IMR-90 (cell line): ENCODE measurements around the gene GTF2F2. TPM values are rescaled to one million over a fixed set of nuclear protein-coding genes. Genes with fewer than 3 reads are reported as not detected.
A peak's percentile ranks its signal among the peaks of the same experiment; 100 is the strongest.

Experiments
- ATAC-seq: fragments of 200-7000 bp; cut with Tn5 transposase; 2 replicates; pipeline ENCODE4 v1.9.1; 2020; ENCODE audit warnings: low read depth, mild to moderate bottlenecking, moderate library complexity
- BruUV-seq: library from RNA; stranded (reverse); fragments of 400-500 nt; replicated peaks from 2 replicates; lab custom pipeline; 2021; lab: Mats Ljungman, UMichigan
- CTCF ChIA-PET: fragments of 300-600 bp; formaldehyde crosslinking; extraction: SDS; loops from one replicate; lab custom pipeline; 2021; ENCODE audit warnings: antibody characterized with exemption; lab: Yijun Ruan, JAX
- POLR2A ChIA-PET: fragments of 300-600 bp; sonication (Branson Sonifier 250); formaldehyde crosslinking; loops from one replicate; lab custom pipeline; 2022; ENCODE audit warnings: antibody characterized with exemption; ENCODE audit not compliant: unreplicated experiment; lab: Charles Lee
- DNase-seq: peaks from one replicate; pipeline ENCODE4 v3.0.0; 2013
- H2AFZ ChIP-seq: replicated peaks from 2 replicates; pipeline ENCODE3; 2013; ENCODE audit warnings: low read length, mild to moderate bottlenecking; ENCODE audit not compliant: poor library complexity
- H2AK5ac ChIP-seq: 2 replicates; pipeline ENCODE4 v1.6.1; 2013; ENCODE audit warnings: low read depth, low read length, inconsistent platforms
- H2AK9ac ChIP-seq: replicated peaks from 2 replicates; pipeline ENCODE3; 2013; ENCODE audit warnings: mild to moderate bottlenecking, low read depth, low read length, moderate library complexity; ENCODE audit not compliant: poor library complexity
- H2BK120ac ChIP-seq: 2 replicates; pipeline ENCODE4 v1.6.1; 2013; ENCODE audit warnings: low read depth, low read length, inconsistent platforms
- H2BK15ac ChIP-seq: 3 replicates; pipeline ENCODE4 v1.6.1; 2013; ENCODE audit warnings: low read depth, low read length, inconsistent platforms
- H2BK20ac ChIP-seq: 2 replicates; pipeline ENCODE4 v1.6.1; 2013; ENCODE audit warnings: low read depth, mild to moderate bottlenecking, inconsistent platforms, low read length, moderate library complexity
- H2BK5ac ChIP-seq: 2 replicates; pipeline ENCODE4 v1.6.1; 2013; ENCODE audit warnings: mild to moderate bottlenecking, low read depth, low read length, inconsistent platforms; ENCODE audit not compliant: poor library complexity, severe bottlenecking
- H3K14ac ChIP-seq: replicated peaks from 2 replicates; pipeline ENCODE4 v1.6.1; 2013; ENCODE audit warnings: low read depth, low read length, inconsistent platforms
- H3K18ac ChIP-seq: 2 replicates; pipeline ENCODE4 v1.6.1; 2013; ENCODE audit warnings: low read depth, low read length, control low read depth
- H3K23ac ChIP-seq: 2 replicates; pipeline ENCODE4 v1.6.1; 2013; ENCODE audit warnings: low read depth, low read length, inconsistent platforms
- H3K27ac ChIP-seq: 2 replicates; pipeline ENCODE4 v1.5.1; 2013; ENCODE audit warnings: mild to moderate bottlenecking, control low read depth, low read length; ENCODE audit not compliant: insufficient read depth
- H3K27me3 ChIP-seq: 2 replicates; pipeline ENCODE4 v1.6.1; 2013; ENCODE audit warnings: low read length; ENCODE audit not compliant: control insufficient read depth, insufficient read depth
- H3K36me3 ChIP-seq: 2 replicates; pipeline ENCODE4 v1.6.1; 2013; ENCODE audit warnings: low read length, mixed read lengths; ENCODE audit not compliant: control insufficient read depth, insufficient read depth
- H3K4ac ChIP-seq: 2 replicates; pipeline ENCODE4 v1.6.1; 2013; ENCODE audit warnings: low read depth, low read length, inconsistent platforms
- H3K4me1 ChIP-seq: 2 replicates; pipeline ENCODE4 v1.6.1; 2013; ENCODE audit warnings: low read length, mixed read lengths; ENCODE audit not compliant: control insufficient read depth, insufficient read depth
- H3K4me2 ChIP-seq: 2 replicates; pipeline ENCODE4 v1.6.1; 2013; ENCODE audit warnings: low read depth, mild to moderate bottlenecking, control low read depth, low read length, moderate library complexity
- H3K4me3 ChIP-seq: 2 replicates; pipeline ENCODE4 v1.5.1; 2013; ENCODE audit warnings: low read depth, mild to moderate bottlenecking, control low read depth, low read length, moderate library complexity; ENCODE audit not compliant: insufficient read depth
- H3K56ac ChIP-seq: 2 replicates; pipeline ENCODE4 v1.6.1; 2013; ENCODE audit warnings: low read length, inconsistent platforms; ENCODE audit not compliant: insufficient read depth; ENCODE audit errors: extremely low read depth
- H3K79me1 ChIP-seq, 2 experiments: 2 replicates each; pipeline ENCODE4 v1.6.1; 2013; ENCODE audit warnings: low read length in 2 of 2, inconsistent platforms in 1 of 2, low read depth in 1 of 2
- H3K9ac ChIP-seq: 2 replicates; pipeline ENCODE4 v1.6.1; 2013; ENCODE audit warnings: low read depth, low read length, control low read depth
- H3K9me1 ChIP-seq: 2 replicates; pipeline ENCODE4 v1.6.1; 2013; ENCODE audit warnings: low read length, inconsistent platforms; ENCODE audit not compliant: insufficient read depth
- H3K9me3 ChIP-seq: 2 replicates; pipeline ENCODE4 v1.6.1; 2013; ENCODE audit warnings: low read length; ENCODE audit not compliant: control insufficient read depth, insufficient read depth
- H4K20me1 ChIP-seq: 2 replicates; pipeline ENCODE4 v1.6.1; 2013; ENCODE audit warnings: low read length, inconsistent platforms; ENCODE audit not compliant: insufficient read depth
- H4K5ac ChIP-seq: 2 replicates; pipeline ENCODE4 v1.6.1; 2013; ENCODE audit warnings: mild to moderate bottlenecking, low read depth, low read length, control low read depth
- H4K8ac ChIP-seq, 2 experiments: 2 replicates each; pipeline ENCODE4 v1.6.1; 2013; ENCODE audit warnings: low read depth in 2 of 2, low read length in 2 of 2, control low read depth in 1 of 2, inconsistent platforms in 1 of 2
- H4K91ac ChIP-seq: 2 replicates; pipeline ENCODE4 v1.6.1; 2013; ENCODE audit warnings: low read depth, low read length, inconsistent platforms; ENCODE audit not compliant: insufficient read depth
- CEBPB ChIP-seq: IDR thresholded peaks from 2 replicates; pipeline ENCODE4 v1.6.1; 2012; ENCODE audit warnings: low read depth, low read length, improper control_type of control experiment
- MAFK ChIP-seq: IDR thresholded peaks from 2 replicates; pipeline ENCODE4 v1.6.1; 2012; ENCODE audit warnings: low read depth, low read length, improper control_type of control experiment
- NFE2L2 ChIP-seq: fragments of 150-350 bp; IDR thresholded peaks from 2 replicates; pipeline ENCODE4 v1.6.1; 2016; ENCODE audit warnings: low read depth, mild to moderate bottlenecking, low read length
- RAD21 ChIP-seq: IDR thresholded peaks from 2 replicates; pipeline ENCODE4 v1.6.1; 2012; ENCODE audit warnings: low read length, improper control_type of control experiment
- WGBS, 2 experiments: methylation state at CpG; one replicate each; pipeline versions ENCODE4 v1.1.5 to v1.1.7; 2013; ENCODE audit warnings: missing lambda C conversion rate in 2 of 2; ENCODE audit not compliant: insufficient read length in 1 of 2; ENCODE audit errors: extremely low coverage in 2 of 2; 5-methylcytosine and 5-hydroxymethylcytosine counted together
- dilution Hi-C: fragments of 300-500 bp; cut with HindIII; formaldehyde crosslinking; loops from one replicate; pipeline ENCODE4 v1.14.3; 2018; ENCODE audit warnings: low sequenced_read_pairs; ENCODE audit not compliant: unreplicated experiment
- in situ Hi-C: fragments of 300-500 bp; cut with MboI; formaldehyde crosslinking; loops from 3 replicates; pipeline ENCODE4 v1.14.3; 2019; ENCODE audit warnings: low sequenced_read_pairs, inconsistent platforms, mixed read lengths
- intact Hi-C: fragments of 100-400 bp; cut with micrococcal nuclease; formaldehyde crosslinking; loops from 2 replicates; pipeline ENCODE4 v1.10.0; 2022
- polyA plus RNA-seq, 3 experiments: library from polyadenylated mRNA; depleted of rRNA; stranded (reverse); fragments of >200 nt; gene quantifications; 2 replicates each; pipeline ENCODE4 v1.2.3, GENCODE V29; 2012; ENCODE audit warnings: low replicate concordance in 1 of 3
- total RNA-seq: library from RNA; depleted of rRNA; stranded (reverse); fragments of >200 nt; gene quantifications from 2 replicates; pipeline ENCODE4 v1.2.3, GENCODE V29; 2012

GTF2F2 gene
- total and polyA plus RNA-seq, 2 of the 4 experiments (the other 2 are of a cell fraction) = 16.5 to 21.0 TPM

- peak overlapping the region; percentile 57 for H2BK5ac ChIP-seq
- H3K4me2 ChIP-seq = no peak overlapping the region
- no peaks in the 10 kb centered on the region for H3K27me3 ChIP-seq
- H4K20me1 ChIP-seq = peaks cover 4% of the 10 kb centered on the region; the same call in 1 of the 2 replicates
- no TSS peak for BruUV-seq
- H3K9me1 ChIP-seq = 0 out of 2 replicates have a peak, but pooled peaks cover 2% of the 10 kb centered on the region
- H3K4ac ChIP-seq = peak overlapping the region; percentile 44
- WGBS, 2 experiments = 100% methylated on average over 1 of the region's 4 CpGs; no CpG with 5 or more reads in 1 of the 2 experiments
- in situ Hi-C loops (no loop called here), dilution Hi-C loops (no loop called here), intact Hi-C loops (no loop called here)
- no peak overlapping the region; the same call in 2 of the 3 replicates for H2BK15ac ChIP-seq
- peak overlapping the region; percentile 35; the same call in 1 of the 2 replicates for H4K91ac ChIP-seq
- H3K23ac ChIP-seq = no peak overlapping the region
- no peak overlapping the region for H3K4me3 ChIP-seq
- no peak overlapping the region; the same call in 1 of the 2 replicates for H3K9ac ChIP-seq
- peak; percentile 54 for DNase-seq
- H4K5ac ChIP-seq = no peak overlapping the region
- H2AK9ac ChIP-seq = no peak overlapping the region
- no peak overlapping the region for H3K14ac ChIP-seq
- H3K4me1 ChIP-seq = peaks cover 4% of the 10 kb centered on the region
- CTCF ChIA-PET = interaction anchor here (1.0 kb wide), 1 partner anchor 18 kb away, joined by 7 read pairs; no protein-coding TSS in a partner anchor
- H3K36me3 ChIP-seq = peaks cover 2% of the 10 kb centered on the region; the same call in 1 of the 2 replicates
- H3K18ac ChIP-seq = peak overlapping the region; percentile 60; the same call in 1 of the 2 replicates
- ATAC-seq = peak; percentile 62
- peak overlapping the region; percentile 45; the same call in 1 of the 2 replicates for H2BK20ac ChIP-seq
- no peak overlapping the region for H2AFZ ChIP-seq
- POLR2A ChIA-PET = interaction anchor here (0.6 kb wide), 1 partner anchor 118 kb away, joined by 3 read pairs; no protein-coding TSS in a partner anchor
- no peaks in the 10 kb centered on the region for H3K9me3 ChIP-seq
- H2AK5ac ChIP-seq = peak overlapping the region; percentile 43; the same call in 1 of the 2 replicates
- H2BK120ac ChIP-seq = peak overlapping the region; percentile 41; the same call in 1 of the 2 replicates
- H3K79me1 ChIP-seq = peaks cover 7 to 22% of the 10 kb centered on the region in 2 experiments
- peak overlapping the region; percentile 84; the same call in 1 of the 2 replicates for H3K27ac ChIP-seq
- no peak overlapping the region for H4K8ac ChIP-seq
- TF ChIP-seq CEBPB (peak; percentile 73; the same call in 1 of the 2 replicates), MAFK (peak; percentile 33; the same call in 1 of the 2 replicates), RAD21 (no peak), NFE2L2 (no peak)
- no peak overlapping the region for H3K56ac ChIP-seq
Measured at GRCh38 chr13:45257638-45258333, 137.5 kb downstream of the GTF2F2 start.
